ENCODE data around the gene KRT79.

The KRT79 gene

GRCh38 chr12:52846356-52846970 is 12.4 kb upstream of the KRT79 start:
- Histone ChIP-seq H3K4me3 (ENCODE audit: low read depth, low read length) (no peak overlapping the region), H3K36me3 (no peaks in the 10 kb centered on the region), H3K9me3 (ENCODE audit: severe bottlenecking) (no peaks in the 10 kb centered on the region), H3K27me3 (ENCODE audit: insufficient read depth, low read depth, severe bottlenecking) (peaks cover 93% of the 10 kb centered on the region), H3K27ac (no peak overlapping the region)
- TF ChIP-seq CTCF (IDR thresholded peaks at IDR 0.05; ENCODE audit: low read depth, low read length) = no peak
- DNase-seq = no peak

DNA sequence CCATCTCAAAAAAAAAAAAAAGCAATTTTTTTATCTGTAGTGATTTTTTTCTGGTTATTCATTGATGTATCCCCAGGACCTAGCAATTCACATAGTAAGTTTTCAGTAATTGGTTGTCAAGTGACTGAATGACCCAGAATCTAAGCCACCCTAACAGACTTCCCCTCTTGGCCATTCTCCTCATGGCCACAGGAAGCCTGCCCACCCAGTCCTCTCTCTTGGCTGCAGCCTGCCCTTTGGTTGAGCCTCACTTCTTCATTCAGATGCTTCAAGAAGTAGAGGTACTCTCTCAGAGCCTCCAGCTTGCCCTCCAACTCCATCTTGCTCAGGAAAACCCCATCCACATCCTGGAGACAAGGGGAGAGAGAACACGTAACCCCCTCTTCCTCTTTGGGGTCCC is 11.8 kb upstream of the KRT79 start:
- Histone ChIP-seq H3K27me3 (ENCODE audit: insufficient read depth, low read depth, severe bottlenecking) (peaks cover 92% of the 10 kb centered on the region), H3K4me3 (ENCODE audit: low read depth, low read length) (no peak overlapping the region)

GRCh38 chr12:52844386-52844785 is 10.3 kb upstream of the KRT79 start:
- H3K27me3 ChIP-seq (ENCODE audit: insufficient read depth, low read depth, severe bottlenecking) = peaks cover 92% of the 10 kb centered on the region
- TF ChIP-seq CTCF (IDR thresholded peaks at IDR 0.05; ENCODE audit: low read depth, low read length) = no peak
- H3K4me3 ChIP-seq (ENCODE audit: low read depth, low read length) = no peak overlapping the region
- no peak for DNase-seq
- H3K36me3 ChIP-seq = no peaks in the 10 kb centered on the region
- no peaks in the 10 kb centered on the region for H3K9me3 ChIP-seq (ENCODE audit: severe bottlenecking)
- no peak overlapping the region for H3K27ac ChIP-seq

More for the DNA sequence above, 11.8 kb upstream of the KRT79 start:
- no peak for DNase-seq
- Histone ChIP-seq H3K36me3 (no peaks in the 10 kb centered on the region), H3K27ac (no peak overlapping the region), H3K9me3 (ENCODE audit: severe bottlenecking) (no peaks in the 10 kb centered on the region)
- no peak for TF ChIP-seq CTCF (IDR thresholded peaks at IDR 0.05; ENCODE audit: low read depth, low read length)

GRCh38 chr12:52839436-52840105 is 5.5 kb upstream of the KRT79 start:
- H3K36me3 ChIP-seq = no peaks in the 10 kb centered on the region
- no peak for TF ChIP-seq CTCF (IDR thresholded peaks at IDR 0.05; ENCODE audit: low read depth, low read length)
- DNase-seq = no peak

DNA sequence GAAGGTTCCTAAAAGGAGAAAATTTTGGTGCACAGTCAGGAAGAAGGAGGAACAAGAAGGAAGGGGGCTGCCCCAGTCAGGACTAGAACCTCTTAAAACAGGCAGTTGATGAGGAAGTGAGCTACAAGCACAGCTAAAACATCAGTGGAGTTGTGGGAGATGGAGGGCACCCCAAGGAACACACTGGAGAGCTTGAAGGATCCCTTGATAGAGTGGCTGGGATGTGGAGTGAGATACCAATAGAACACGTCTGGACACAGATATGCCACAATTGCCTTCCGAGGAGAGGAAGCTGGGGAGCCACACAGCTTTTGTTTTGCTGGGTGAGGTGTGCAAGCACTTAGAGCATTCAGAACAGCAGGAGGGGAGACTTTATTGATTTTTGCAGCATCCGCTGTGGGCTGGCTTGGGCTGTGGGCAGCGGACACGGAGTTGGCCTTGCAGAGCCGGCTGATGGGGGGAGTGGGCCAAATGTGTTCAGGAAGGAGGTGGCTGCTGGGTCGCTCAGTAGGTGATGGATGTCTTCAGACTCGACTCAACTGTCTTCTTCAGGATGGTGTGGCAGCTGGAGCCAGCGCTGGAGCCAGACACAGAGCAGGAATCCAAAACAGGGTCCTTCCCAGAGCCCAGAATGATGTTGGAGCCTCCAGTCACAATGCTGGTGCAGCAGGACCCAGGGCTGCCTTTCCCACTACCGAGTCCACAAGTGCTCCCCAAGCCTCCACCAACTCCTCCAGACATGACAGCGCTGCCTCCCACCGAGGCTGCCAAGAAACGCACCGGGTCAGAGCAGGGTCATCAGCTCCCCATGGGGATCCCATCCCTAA is 4.7 kb upstream of the KRT79 start:
- Histone ChIP-seq H3K27ac (no peak overlapping the region), H3K27me3 (ENCODE audit: insufficient read depth, low read depth, severe bottlenecking) (peaks cover 93% of the 10 kb centered on the region), H3K4me3 (ENCODE audit: low read depth, low read length) (no peak overlapping the region), H3K9me3 (ENCODE audit: severe bottlenecking) (no peaks in the 10 kb centered on the region), H3K36me3 (no peaks in the 10 kb centered on the region)
- TF ChIP-seq CTCF (IDR thresholded peaks at IDR 0.05; ENCODE audit: low read depth, low read length) = no peak
- DNase-seq = no peak

More at GRCh38 chr12:52839436-52840105, 5.5 kb upstream of the KRT79 start:
- H3K27ac ChIP-seq = no peak overlapping the region
- H3K27me3 ChIP-seq (ENCODE audit: insufficient read depth, low read depth, severe bottlenecking) = peaks cover 93% of the 10 kb centered on the region
- no peak overlapping the region for H3K4me3 ChIP-seq (ENCODE audit: low read depth, low read length)
- no peaks in the 10 kb centered on the region for H3K9me3 ChIP-seq (ENCODE audit: severe bottlenecking)

All from WERI-Rb-1 (cell line).